GM12891 (cell line): Measurements from ENCODE around the gene ZBTB45.

ENCODE experiments used
- DNase-seq: peaks from one replicate; pipeline ENCODE4 v3.0.0; 2011; ENCODE audit warnings: low spot score; ENCODE audit not compliant: insufficient read length
- FAIRE-seq: peaks from 2 replicates; lab custom pipeline; 2011; peaks lifted over from hg19 to GRCh38; lab: Jason Lieb, UNC
- PAX5 ChIP-seq: IDR thresholded peaks from 2 replicates; pipeline ENCODE4 v1.6.1; 2011; ENCODE audit warnings: low read length, moderate library complexity, mild to moderate bottlenecking; ENCODE audit not compliant: insufficient read depth, severe bottlenecking
- POLR2A ChIP-seq: IDR thresholded peaks from 2 replicates; pipeline ENCODE4 v1.6.1; 2011; ENCODE audit warnings: low read depth, low read length, control low read depth
- POLR2AphosphoS5 ChIP-seq: IDR thresholded peaks from 2 replicates; pipeline ENCODE4 v1.6.1; 2011; ENCODE audit warnings: low read depth, low read length, control low read depth
- POU2F2 ChIP-seq: IDR thresholded peaks from 2 replicates; pipeline ENCODE4 v1.6.1; 2011; ENCODE audit warnings: low read depth, mild to moderate bottlenecking, control low read depth, low read length, moderate library complexity
- SPI1 ChIP-seq: IDR thresholded peaks from 2 replicates; pipeline ENCODE4 v1.6.1; 2011; ENCODE audit warnings: low read depth, low read length, control low read depth
- TAF1 ChIP-seq: IDR thresholded peaks from 2 replicates; pipeline ENCODE4 v1.6.1; 2011; ENCODE audit warnings: low read depth, low read length, control low read depth

The ZBTB45 gene

DNA sequence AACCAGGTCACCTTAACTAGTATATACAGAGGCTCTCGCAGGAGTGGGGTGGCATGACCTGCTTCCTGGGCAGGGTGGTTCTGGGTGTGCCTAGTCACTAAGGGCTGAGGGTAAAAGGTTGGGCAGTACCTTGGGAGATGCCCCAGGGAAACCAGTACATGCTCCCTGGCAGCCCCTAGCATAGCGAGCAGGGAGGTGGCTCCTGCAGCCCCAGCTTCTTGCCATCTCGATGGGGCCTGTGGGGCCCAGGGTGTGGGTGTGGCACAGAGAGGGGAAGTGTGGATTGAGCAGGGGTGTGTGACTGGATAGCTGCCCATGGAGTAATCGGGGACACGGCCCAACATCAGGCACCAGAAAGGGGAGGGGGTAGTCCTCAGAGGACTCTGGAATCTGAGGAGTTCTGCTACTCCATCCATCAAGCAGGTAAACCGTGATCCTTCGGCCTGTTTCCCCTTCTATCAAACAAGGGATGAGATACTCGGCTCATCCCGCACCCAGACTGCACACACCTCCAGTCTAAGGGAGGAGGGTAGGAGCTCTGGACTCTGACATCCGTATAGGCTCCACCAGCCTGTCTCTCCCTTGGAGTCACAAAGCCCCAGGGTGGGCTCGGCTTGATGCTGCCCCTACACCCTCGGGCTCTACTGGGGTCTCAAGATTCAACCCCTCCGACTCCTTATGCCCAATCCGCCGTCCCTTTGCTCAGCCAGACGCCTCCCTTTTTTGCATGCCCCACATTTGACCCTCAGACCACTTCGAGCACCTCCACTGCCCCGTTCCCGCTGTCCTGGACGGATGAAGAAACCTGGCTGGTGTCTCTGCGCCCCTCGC lies 1.1 kb downstream of the ZBTB45 start:
- no peak for TF ChIP-seq POLR2A
- no peak for TF ChIP-seq POU2F2
- peak; percentile 38 for TF ChIP-seq SPI1
- no peak for TF ChIP-seq PAX5
- no peak for TF ChIP-seq POLR2AphosphoS5
- TF ChIP-seq TAF1, result no peak
- DNase-seq (no peak), FAIRE-seq (peak; percentile 23)

DNA sequence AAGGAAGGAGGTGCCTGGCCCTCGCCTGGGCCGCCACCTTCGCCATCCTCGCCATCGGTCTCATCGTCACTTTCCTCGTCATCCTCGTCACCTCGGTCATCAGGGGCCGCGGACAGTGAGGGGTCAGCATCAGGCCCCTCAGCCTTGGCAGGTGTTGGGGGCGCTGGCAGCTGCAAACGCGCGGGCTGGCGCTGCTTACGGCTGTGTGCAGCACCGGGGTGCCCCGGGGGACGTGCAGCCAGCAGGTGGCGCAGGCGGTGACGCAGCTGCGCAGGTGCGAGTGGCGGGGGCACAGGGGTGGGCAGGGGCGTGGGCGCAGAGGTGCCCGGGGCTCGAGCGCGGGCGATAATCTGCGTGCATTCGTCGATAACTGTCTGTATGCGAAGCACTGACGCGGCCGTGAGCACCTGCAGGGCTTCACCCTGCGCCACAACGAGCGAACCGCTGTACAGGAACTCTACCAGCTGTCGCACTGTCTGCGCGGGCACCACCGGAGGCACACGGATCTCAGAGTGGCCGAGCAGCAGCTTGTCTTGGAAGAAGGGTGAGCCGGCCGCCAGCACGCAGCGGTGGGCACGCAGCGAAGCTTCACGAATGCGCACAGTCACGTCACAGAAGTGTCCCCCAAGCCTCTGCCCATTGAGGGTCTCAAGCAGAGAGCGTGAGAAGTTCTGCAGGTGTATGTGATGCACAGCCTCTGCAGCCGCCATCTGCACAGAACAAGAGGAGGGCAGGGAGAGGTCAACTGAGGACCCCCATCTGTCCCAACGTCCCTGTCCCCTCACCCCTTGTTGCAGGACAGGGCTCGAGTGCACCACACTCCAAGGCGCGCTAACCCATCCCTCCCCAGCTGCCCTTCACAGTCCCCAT lies 2.4 kb downstream of the ZBTB45 start:
- TF ChIP-seq POLR2AphosphoS5, result 0 out of 2 replicates have a peak, but pooled peaks have one; percentile 37
- no peak for TF ChIP-seq POU2F2
- DNase-seq (no peak), FAIRE-seq (no peak)

DNA sequence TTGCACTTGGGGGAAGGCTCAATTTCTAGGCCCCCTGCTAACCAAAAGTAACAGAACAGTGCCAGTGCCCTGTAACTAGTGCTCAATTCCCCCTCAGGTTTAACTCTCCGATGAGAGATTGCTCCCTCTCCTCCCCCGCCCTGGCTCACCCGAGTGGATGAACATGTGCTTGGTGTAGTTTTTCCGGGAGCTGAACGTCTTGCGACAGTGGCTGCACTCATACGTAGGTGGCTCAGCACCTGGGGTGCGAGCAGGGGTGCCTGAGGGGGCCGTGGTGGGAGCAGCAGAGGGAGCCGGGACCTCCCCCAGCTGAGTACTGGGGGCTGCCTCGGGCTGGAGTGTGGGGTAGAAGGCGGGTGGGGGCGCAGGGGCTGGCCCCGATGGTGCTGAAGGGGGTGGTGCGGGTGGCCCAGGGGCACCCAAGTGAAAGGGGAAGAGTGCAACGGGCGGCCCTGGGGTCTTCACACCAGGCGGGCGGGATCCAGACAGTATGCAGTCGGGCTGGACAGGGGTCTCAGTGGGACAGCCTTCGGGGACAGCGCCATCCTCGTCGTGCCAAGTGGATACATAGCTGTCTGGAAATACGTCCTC lies 3.3 kb downstream of the ZBTB45 start:
- no peak for FAIRE-seq
- no peak for TF ChIP-seq POLR2AphosphoS5
- TF ChIP-seq POU2F2, result no peak
- no peak for TF ChIP-seq PAX5
- TF ChIP-seq POLR2A, result no peak
- no peak for TF ChIP-seq TAF1
- TF ChIP-seq SPI1, result no peak
- no peak for DNase-seq

DNA sequence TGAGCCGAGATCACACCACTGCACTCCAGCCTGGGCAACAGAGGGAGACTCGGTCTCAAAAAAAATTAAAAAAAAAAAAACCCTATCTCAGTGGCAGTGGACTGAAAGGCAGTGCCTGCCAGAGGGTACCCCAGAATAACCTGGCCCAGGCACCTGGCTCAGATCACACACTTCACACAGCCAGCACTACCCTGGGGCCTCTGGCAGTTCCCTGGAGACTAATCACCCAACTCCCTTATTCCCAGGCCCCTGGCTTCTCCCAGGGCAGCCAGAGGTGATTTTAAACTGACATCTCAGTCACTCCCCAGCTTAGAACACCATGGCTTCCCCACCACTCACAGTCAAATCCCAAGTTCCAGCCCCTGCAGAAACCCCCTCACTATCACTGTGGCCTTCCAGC lies 4.4 kb downstream of the ZBTB45 start:
- TF ChIP-seq TAF1 (no peak), PAX5 (no peak), POLR2A (no peak), SPI1 (no peak)
- DNase-seq (no peak), FAIRE-seq (no peak)

DNA sequence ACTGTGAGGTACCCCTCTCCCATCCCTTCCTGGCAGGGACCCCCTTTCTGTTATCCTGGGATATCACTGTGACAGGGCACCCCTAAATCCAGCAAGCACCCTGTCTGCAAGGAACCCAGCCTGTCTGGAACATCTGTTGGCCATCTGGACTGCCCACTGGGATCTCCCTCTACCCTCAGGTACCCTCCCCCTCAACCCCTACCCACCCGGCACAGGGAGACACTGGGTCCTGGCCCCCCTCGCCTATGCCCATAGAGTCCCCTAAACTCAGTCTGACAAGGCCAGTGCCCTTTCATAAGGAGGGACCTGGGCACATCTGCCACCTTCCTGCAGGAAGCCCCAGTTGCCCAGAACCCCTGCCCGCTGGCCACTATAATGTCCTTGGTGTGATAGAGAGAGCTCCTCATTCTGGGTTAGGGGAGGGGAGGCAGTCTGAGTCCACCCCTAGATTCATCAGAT lies 5.0 kb downstream of the ZBTB45 start:
- FAIRE-seq (no peak), DNase-seq (no peak)
- no peak for TF ChIP-seq SPI1
- TF ChIP-seq POU2F2, result no peak
- TF ChIP-seq TAF1, result no peak
- TF ChIP-seq PAX5, result no peak
- no peak for TF ChIP-seq POLR2AphosphoS5
- TF ChIP-seq POLR2A, result no peak

DNA sequence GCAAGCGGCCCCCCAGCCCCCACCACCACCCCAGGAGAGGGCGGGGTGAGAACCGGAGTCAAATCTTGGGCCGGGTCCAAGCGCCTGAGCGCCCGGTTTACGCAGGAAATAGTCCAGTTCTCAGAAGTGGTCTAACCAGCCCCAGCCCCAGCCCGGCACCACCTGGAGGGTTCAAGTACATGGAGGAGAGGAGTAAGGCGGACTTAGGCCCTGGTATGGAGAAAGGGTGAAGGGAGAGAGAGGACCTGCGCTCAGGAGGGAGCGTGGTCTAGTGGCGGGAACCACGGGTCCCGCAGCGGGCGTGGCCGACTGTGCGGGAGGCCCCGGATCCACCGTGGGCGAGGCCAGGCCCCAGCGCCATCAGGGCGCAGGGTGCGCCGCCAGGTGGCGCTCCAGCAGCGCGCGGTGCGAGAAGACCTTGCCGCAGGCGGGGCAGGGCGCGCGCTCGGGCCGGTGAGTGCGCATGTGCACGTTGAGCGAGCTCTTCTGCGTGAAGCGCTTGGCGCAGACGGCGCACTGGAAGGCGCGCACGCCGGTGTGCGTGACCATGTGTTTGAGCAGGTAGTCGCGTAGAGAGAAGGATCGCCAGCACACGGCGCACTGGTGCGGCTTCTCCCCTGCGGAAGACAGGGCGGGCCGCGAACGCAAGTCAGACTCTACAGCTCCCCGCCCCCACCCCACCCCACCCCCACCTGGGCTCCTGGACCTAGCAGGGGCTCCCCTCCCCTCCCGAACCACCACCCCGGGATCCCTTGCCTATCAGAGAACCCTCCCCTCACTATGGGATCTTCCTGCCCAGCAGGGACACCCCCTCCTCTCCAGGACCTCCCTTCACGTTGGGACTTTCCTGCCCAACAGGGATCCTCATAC lies 5.7 kb downstream of the ZBTB45 start:
- TF ChIP-seq POLR2AphosphoS5 (peak; percentile 87), TAF1 (0 out of 2 replicates have a peak, but pooled peaks have one; percentile 64), PAX5 (peak; percentile 72), SPI1 (no peak), POU2F2 (peak; percentile 62), POLR2A (peak; percentile 90)
- DNase-seq, result peak; percentile 99
- peak; percentile 100 for FAIRE-seq

DNA sequence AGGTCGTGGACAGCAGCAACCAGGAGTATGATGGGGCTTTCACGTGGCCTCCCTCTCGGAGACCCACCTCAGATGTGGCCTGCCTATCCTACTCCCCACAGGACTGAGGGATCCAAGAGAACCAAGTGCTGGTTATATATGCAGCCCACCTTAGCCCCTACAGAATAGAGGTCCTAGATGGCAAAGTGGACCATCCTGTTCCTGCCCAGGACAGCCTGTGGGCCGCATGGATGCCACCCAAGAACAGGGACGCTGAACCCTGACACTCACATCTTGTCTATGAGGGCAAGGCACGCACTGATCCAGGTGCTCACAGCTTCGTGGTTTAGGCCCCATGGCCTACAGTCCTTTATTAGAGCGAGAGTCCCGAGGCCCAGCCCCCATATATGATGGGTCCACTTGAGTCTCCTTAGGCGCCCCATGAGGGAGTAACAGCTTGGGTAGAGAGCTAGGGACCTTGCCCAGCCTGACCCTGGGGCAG lies 6.4 kb downstream of the ZBTB45 start:
- FAIRE-seq (peak; percentile 16), DNase-seq (no peak)
- TF ChIP-seq TAF1 (no peak), POLR2AphosphoS5 (no peak), POU2F2 (no peak), PAX5 (no peak), SPI1 (no peak), POLR2A (no peak)

DNA sequence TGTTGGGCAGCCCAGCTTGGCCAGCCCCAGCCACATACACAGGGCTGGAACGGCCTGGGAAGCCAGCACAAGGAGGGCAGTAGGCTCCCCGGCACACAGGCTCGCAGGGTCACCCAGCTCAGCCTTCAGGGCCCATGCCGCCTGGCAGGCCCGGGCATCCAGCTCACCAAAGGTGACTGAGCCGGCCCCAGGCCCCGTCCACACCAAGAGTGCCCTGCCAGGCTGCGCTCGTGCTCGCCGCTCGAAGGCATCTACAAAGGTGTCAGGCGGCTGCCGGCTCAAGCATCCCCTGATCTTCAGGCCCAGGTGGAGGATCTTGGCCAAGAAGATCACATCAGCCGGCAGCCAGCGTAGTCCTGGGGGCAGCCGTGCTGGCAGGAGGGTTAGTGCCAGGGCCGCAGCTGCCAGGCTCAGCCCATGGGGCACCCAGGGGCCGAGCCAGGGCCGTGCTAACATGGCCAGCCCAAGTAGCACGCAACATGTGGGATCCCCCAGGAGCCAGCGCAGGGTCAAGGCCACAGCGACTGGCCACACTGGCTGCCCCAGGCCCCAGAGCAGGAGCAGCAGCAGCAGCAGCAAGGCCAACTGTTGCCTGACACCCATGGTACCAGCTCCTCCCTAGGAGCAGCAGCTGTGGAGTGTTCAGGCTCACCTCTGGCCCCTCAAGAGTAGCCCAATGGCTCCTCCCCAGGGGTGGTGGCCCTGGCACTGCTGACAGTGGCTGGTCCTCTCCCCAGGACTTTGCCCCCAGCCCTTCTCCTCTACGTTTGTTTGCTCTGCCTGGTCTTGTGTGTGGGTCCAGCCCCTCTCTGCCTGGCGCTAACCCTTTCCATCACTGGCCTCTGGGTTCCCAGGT lies 8.0 kb downstream of the ZBTB45 start, which contains the start of gene SLC27A5:
SLC27A5 (minus strand) TSS at position 640 of the 856 bp plus-strand sequence; CDS start at position 603, 37 bp downstream.
- TF ChIP-seq POU2F2 (no peak), PAX5 (no peak), TAF1 (no peak), SPI1 (no peak), POLR2AphosphoS5 (no peak), POLR2A (no peak)
- DNase-seq, result no peak
- no peak for FAIRE-seq
